ENCODE data around the gene SCN4A.
"Not testable (repeated sequence)": the region's sequence is repeated elsewhere in the genome, so short reads cannot be mapped to it uniquely, and the experiment has no call there.

GRCh38 chr17:63892316-63893037 is 80.2 kb downstream of the SCN4A start:
- not testable (repeated sequence) for TF ChIP-seq CTCF, EP300 (IDR thresholded peaks at IDR 0.05)

Measured in tibial nerve (tissue), 4 donors.